Measurements from ENCODE around the gene MTHFSD.
A peak's percentile ranks its signal among the peaks of the same experiment; 100 is the strongest.

GRCh38 chr16:86510465-86511261 is 44.4 kb downstream of the MTHFSD start, which contains the start of gene FOXF1:
- TF ChIP-seq, protein P1, sequence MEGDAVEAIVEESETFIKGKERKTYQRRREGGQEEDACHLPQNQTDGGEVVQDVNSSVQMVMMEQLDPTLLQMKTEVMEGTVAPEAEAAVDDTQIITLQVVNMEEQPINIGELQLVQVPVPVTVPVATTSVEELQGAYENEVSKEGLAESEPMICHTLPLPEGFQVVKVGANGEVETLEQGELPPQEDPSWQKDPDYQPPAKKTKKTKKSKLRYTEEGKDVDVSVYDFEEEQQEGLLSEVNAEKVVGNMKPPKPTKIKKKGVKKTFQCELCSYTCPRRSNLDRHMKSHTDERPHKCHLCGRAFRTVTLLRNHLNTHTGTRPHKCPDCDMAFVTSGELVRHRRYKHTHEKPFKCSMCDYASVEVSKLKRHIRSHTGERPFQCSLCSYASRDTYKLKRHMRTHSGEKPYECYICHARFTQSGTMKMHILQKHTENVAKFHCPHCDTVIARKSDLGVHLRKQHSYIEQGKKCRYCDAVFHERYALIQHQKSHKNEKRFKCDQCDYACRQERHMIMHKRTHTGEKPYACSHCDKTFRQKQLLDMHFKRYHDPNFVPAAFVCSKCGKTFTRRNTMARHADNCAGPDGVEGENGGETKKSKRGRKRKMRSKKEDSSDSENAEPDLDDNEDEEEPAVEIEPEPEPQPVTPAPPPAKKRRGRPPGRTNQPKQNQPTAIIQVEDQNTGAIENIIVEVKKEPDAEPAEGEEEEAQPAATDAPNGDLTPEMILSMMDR (IDR thresholded peaks at IDR 0.05; ENCODE audit: poor library complexity), result no peak
- peak; percentile 87 for TF ChIP-seq EZH2 (IDR thresholded peaks at IDR 0.05; ENCODE audit: borderline replicate concordance)
